Endothelial cell of umbilical vein (primary cell): Measurements from ENCODE around the gene FGF19.

Source experiments
- EZH2 ChIP-seq: IDR thresholded peaks from 2 replicates; pipeline ENCODE4 v1.6.1; 2012; ENCODE audit warnings: borderline replicate concordance, low read depth, mild to moderate bottlenecking, moderate library complexity, low read length, inconsistent platforms; ENCODE audit not compliant: severe bottlenecking
- POLR2A ChIP-seq: IDR thresholded peaks from 2 replicates; pipeline ENCODE4 v1.6.1; 2012; ENCODE audit warnings: low read depth, mild to moderate bottlenecking, control low read depth, low read length
- POLR2AphosphoS5 ChIP-seq: IDR thresholded peaks from 2 replicates; pipeline ENCODE4 v1.6.1; 2012; ENCODE audit warnings: low read depth, mild to moderate bottlenecking, control low read depth, low read length, moderate library complexity; ENCODE audit not compliant: insufficient read depth
- TF ChIP-seq, protein P1 (sequence below), 2 donors: IDR thresholded peaks; 1 replicate in 1 of 2; 2 replicates in 1 of 2; pipeline ENCODE4 v1.5.1; 2011; ENCODE audit warnings: low read length in 2 of 2, mild to moderate bottlenecking in 2 of 2, moderate library complexity in 2 of 2, control low read depth in 1 of 2, inconsistent platforms in 1 of 2, low read depth in 1 of 2; ENCODE audit not compliant: insufficient read depth in 1 of 2; ENCODE audit errors: extremely low read depth in 1 of 2
- TF ChIP-seq, protein P2 (sequence below): IDR thresholded peaks from 2 replicates; pipeline ENCODE4 v1.6.1; 2011; ENCODE audit not compliant: insufficient read depth, insufficient read length

DNA sequence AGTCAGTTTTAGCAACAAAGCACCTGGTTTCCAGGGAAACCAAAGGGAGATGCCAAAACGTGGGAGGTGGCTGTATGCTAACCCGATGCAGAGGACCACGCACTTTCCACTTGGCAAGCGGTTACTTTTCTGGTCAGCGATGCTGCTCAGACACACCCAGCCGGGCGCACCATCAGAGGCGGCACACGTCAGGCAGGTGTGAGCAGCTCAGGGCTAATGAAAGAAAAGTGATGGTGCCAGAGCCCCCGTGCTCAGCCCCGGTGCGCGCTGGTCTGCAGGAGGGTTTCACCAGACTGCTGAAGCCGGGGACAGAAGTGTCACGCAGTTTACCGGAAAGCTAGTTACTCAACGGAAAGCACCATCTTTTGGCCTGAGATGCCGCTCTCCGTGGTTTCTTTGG is 34.3 kb downstream of the FGF19 start:
- TF ChIP-seq POLR2A: no peak
- TF ChIP-seq, protein P1, sequence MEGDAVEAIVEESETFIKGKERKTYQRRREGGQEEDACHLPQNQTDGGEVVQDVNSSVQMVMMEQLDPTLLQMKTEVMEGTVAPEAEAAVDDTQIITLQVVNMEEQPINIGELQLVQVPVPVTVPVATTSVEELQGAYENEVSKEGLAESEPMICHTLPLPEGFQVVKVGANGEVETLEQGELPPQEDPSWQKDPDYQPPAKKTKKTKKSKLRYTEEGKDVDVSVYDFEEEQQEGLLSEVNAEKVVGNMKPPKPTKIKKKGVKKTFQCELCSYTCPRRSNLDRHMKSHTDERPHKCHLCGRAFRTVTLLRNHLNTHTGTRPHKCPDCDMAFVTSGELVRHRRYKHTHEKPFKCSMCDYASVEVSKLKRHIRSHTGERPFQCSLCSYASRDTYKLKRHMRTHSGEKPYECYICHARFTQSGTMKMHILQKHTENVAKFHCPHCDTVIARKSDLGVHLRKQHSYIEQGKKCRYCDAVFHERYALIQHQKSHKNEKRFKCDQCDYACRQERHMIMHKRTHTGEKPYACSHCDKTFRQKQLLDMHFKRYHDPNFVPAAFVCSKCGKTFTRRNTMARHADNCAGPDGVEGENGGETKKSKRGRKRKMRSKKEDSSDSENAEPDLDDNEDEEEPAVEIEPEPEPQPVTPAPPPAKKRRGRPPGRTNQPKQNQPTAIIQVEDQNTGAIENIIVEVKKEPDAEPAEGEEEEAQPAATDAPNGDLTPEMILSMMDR (IDR thresholded peaks at IDR 0.05; ENCODE audit: extremely low read depth in 1 of 2, insufficient read depth in 1 of 2, low read depth in 1 of 2, low read length in 2 of 2): no peak
- TF ChIP-seq EZH2: no peak
- no peak for TF ChIP-seq POLR2AphosphoS5
- TF ChIP-seq, protein P2, sequence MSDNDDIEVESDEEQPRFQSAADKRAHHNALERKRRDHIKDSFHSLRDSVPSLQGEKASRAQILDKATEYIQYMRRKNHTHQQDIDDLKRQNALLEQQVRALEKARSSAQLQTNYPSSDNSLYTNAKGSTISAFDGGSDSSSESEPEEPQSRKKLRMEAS: no peak
